Small intestine (tissue), 7 donors: ENCODE measurements around the gene FHIP2A. TPM values are rescaled to one million over a fixed set of nuclear protein-coding genes. Genes with fewer than 3 reads are reported as not detected.
"Not testable (repeated sequence)": the region's sequence is repeated elsewhere in the genome, so short reads cannot be mapped to it uniquely, and the experiment has no call there.

Experiments
- DNase-seq, 2 donors: peaks; one replicate each; pipeline versions ENCODE4 v3.0.0 to v3.0.0-alpha.2; 2013
- FAIRE-seq: peaks from 2 replicates; lab custom pipeline; 2012; peaks lifted over from hg19 to GRCh38; lab: Jason Lieb, UNC
- H3K27ac ChIP-seq, 3 donors: one replicate each; pipeline ENCODE4 v1.5.1; 2013; ENCODE audit warnings: low read length in 2 of 3, mild to moderate bottlenecking in 2 of 3, control low read depth in 1 of 3, inconsistent platforms in 1 of 3, low read depth in 1 of 3, moderate library complexity in 1 of 3
- H3K27me3 ChIP-seq, 3 donors: one replicate each; pipeline ENCODE4 v1.6.1; 2013; ENCODE audit warnings: low read length in 3 of 3, inconsistent platforms in 1 of 3; ENCODE audit not compliant: control insufficient read depth in 3 of 3, insufficient read depth in 3 of 3
- H3K36me3 ChIP-seq, 3 donors: one replicate each; pipeline ENCODE4 v1.6.1; 2013; ENCODE audit warnings: low read length in 3 of 3, inconsistent platforms in 1 of 3, low read depth in 1 of 3, mild to moderate bottlenecking in 1 of 3, moderate library complexity in 1 of 3; ENCODE audit not compliant: control insufficient read depth in 3 of 3, insufficient read depth in 2 of 3
- H3K4me1 ChIP-seq, 3 donors: one replicate each; pipeline ENCODE4 v1.6.1; 2013; ENCODE audit warnings: low read length in 2 of 3, inconsistent platforms in 1 of 3, low read depth in 1 of 3, mild to moderate bottlenecking in 1 of 3, moderate library complexity in 1 of 3; ENCODE audit not compliant: control insufficient read depth in 3 of 3, insufficient read depth in 2 of 3
- H3K4me3 ChIP-seq, 3 donors: one replicate each; pipeline ENCODE4 v1.5.1; 2013; ENCODE audit warnings: low read length in 3 of 3, control low read depth in 1 of 3, inconsistent platforms in 1 of 3, low read depth in 1 of 3, mild to moderate bottlenecking in 1 of 3, moderate library complexity in 1 of 3
- H3K9me3 ChIP-seq, 2 donors: one replicate each; pipeline ENCODE4 v1.6.1; 2013; ENCODE audit warnings: low read depth in 1 of 2, low read length in 1 of 2; ENCODE audit not compliant: control insufficient read depth in 2 of 2, insufficient read depth in 1 of 2
- WGBS, 3 donors: extraction: QIAGEN DNeasy Blood & Tissue Kit; methylation state at CpG; one replicate each; pipeline ENCODE4 v1.1.7; 2013; 5-methylcytosine and 5-hydroxymethylcytosine counted together
- polyA plus RNA-seq, 4 donors: library from polyadenylated mRNA; stranded (reverse) in 3 of 4; unstranded in 1 of 4; fragments of 200-250 nt in 3 of 4; fragments of 120-200 nt in 1 of 4; gene quantifications; one replicate each; pipeline versions ENCODE4 v1.2.1 to v1.2.3, GENCODE V29; 2013
- donor health status: healthy with polysubstance abuse.
- donor health status: control.
- donor health status: control.
- donor health status: Bipolar disorder and iron deficiency.
- donor health status: healthy.

The FHIP2A gene
- polyA plus RNA-seq, 4 donors = 4.9 to 14.1 (median 9.6) TPM

GRCh38 chr10:114782666-114783065 is 38.9 kb upstream of the FHIP2A start:
- WGBS, 3 donors = 89 to 95% (median 95%) methylated on average over 7 of the region's 7 CpGs
- H3K4me1 ChIP-seq = peaks cover 0 to 5% (median 0%) of the 10 kb centered on the region in 3 donors
- H3K4me3 ChIP-seq = no peak overlapping the region
- no peak overlapping the region for H3K27ac ChIP-seq
- H3K27me3 ChIP-seq = no peaks in the 10 kb centered on the region
- no peaks in the 10 kb centered on the region for H3K36me3 ChIP-seq
- DNase-seq = no peak
- no peaks in the 10 kb centered on the region for H3K9me3 ChIP-seq
- FAIRE-seq = no peak

GRCh38 chr10:114783686-114784085 is 37.9 kb upstream of the FHIP2A start:
- DNase-seq (no peak), FAIRE-seq (no peak)
- Histone ChIP-seq H3K27ac (no peak overlapping the region), H3K4me1 (peaks cover 0 to 5% (median 0%) of the 10 kb centered on the region in 3 donors), H3K4me3 (no peak overlapping the region), H3K9me3 (no peaks in the 10 kb centered on the region), H3K27me3 (no peaks in the 10 kb centered on the region), H3K36me3 (no peaks in the 10 kb centered on the region)
- whole genome bisulfite sequencing, 3 donors = 71 to 82% (median 79%) methylated on average over 7 of the region's 7 CpGs

GRCh38 chr10:114786492-114786891 is 35.1 kb upstream of the FHIP2A start:
- FAIRE-seq = not testable (repeated sequence)

GRCh38 chr10:114787131-114787530 is 34.4 kb upstream of the FHIP2A start:
- H3K4me1 ChIP-seq, FAIRE-seq, H3K36me3 ChIP-seq, H3K27ac ChIP-seq, H3K27me3 ChIP-seq, H3K9me3 ChIP-seq, DNase-seq, H3K4me3 ChIP-seq: not testable (repeated sequence)
- WGBS, 3 donors = 91 to 97% (median 93%) methylated on average over 3 to 30 of the region's 30 CpGs

More at GRCh38 chr10:114786492-114786891, 35.1 kb upstream of the FHIP2A start:
- not testable (repeated sequence) for H3K4me1 ChIP-seq, H3K4me3 ChIP-seq, H3K36me3 ChIP-seq, H3K27ac ChIP-seq, H3K9me3 ChIP-seq, H3K27me3 ChIP-seq
- 58 to 65% (median 60%) methylated on average over 9 of the region's 9 CpGs for WGBS, 3 donors
- peak; percentile 32 to 66 for DNase-seq

GRCh38 chr10:114791768-114792167 is 29.8 kb upstream of the FHIP2A start:
- H3K4me1 ChIP-seq = no peaks in the 10 kb centered on the region
- H3K9me3 ChIP-seq = no peaks in the 10 kb centered on the region
- no peaks in the 10 kb centered on the region for H3K36me3 ChIP-seq
- FAIRE-seq (no peak), DNase-seq (no peak)
- WGBS, 3 donors = 79 to 93% (median 84%) methylated on average over 3 of the region's 3 CpGs
- H3K4me3 ChIP-seq = no peak overlapping the region
- H3K27ac ChIP-seq = no peak overlapping the region
- no peaks in the 10 kb centered on the region for H3K27me3 ChIP-seq

- no peaks in the 10 kb centered on the region for H3K4me1 ChIP-seq
- H3K9me3 ChIP-seq = no peaks in the 10 kb centered on the region
- H3K4me3 ChIP-seq = no peak overlapping the region
- FAIRE-seq = no peak
- no peaks in the 10 kb centered on the region for H3K27me3 ChIP-seq
- WGBS, 3 donors = 87 to 100% (median 99%) methylated on average over 3 of the region's 3 CpGs
- DNase-seq = no peak
- no peak overlapping the region for H3K27ac ChIP-seq
- H3K36me3 ChIP-seq = no peaks in the 10 kb centered on the region
These were observed 26.5 kb upstream of the FHIP2A start for GRCh38 chr10:114795039-114795438.

- Histone ChIP-seq H3K27me3 (no peaks in the 10 kb centered on the region), H3K9me3 (no peaks in the 10 kb centered on the region), H3K27ac (no peak overlapping the region), H3K4me3 (no peak overlapping the region), H3K36me3 (no peaks in the 10 kb centered on the region), H3K4me1 (no peaks in the 10 kb centered on the region)
- DNase-seq = no peak
- no peak for FAIRE-seq
- 84 to 100% (median 97%) methylated on average over 1 of the region's 1 CpG for WGBS, 3 donors
These were observed 21.2 kb upstream of the FHIP2A start for GRCh38 chr10:114800361-114800760.

GRCh38 chr10:114801411-114801813 is 20.2 kb upstream of the FHIP2A start:
- 46 to 53% (median 50%) methylated on average over 5 of the region's 5 CpGs for WGBS, 3 donors
- H3K27me3 ChIP-seq = no peaks in the 10 kb centered on the region
- no peaks in the 10 kb centered on the region for H3K4me1 ChIP-seq
- FAIRE-seq (no peak), DNase-seq (no peak)
- no peak overlapping the region for H3K4me3 ChIP-seq
- H3K9me3 ChIP-seq = no peaks in the 10 kb centered on the region
- no peaks in the 10 kb centered on the region for H3K36me3 ChIP-seq
- peak overlapping the region in 1 of 3 donors; percentile 19 for H3K27ac ChIP-seq

- Histone ChIP-seq H3K4me3 (no peak overlapping the region), H3K27me3 (no peaks in the 10 kb centered on the region), H3K9me3 (no peaks in the 10 kb centered on the region), H3K4me1 (no peaks in the 10 kb centered on the region), H3K36me3 (no peaks in the 10 kb centered on the region), H3K27ac (no peak overlapping the region)
- DNase-seq = no peak
- FAIRE-seq = no peak
- 76 to 83% (median 76%) methylated on average over 3 of the region's 3 CpGs for WGBS, 3 donors
These were observed 19.4 kb upstream of the FHIP2A start for GRCh38 chr10:114802177-114802576.
